HG03139 (cell line): ENCODE results near the gene DDX10.
"Not testable (repeated sequence)": the region's sequence is repeated elsewhere in the genome, so short reads cannot be mapped to it uniquely, and the experiment has no call there.

ENCODE experiments used
- ATAC-seq: cut with Tn5 transposase; IDR thresholded peaks from one replicate; pipeline ENCODE4 v1.9.1; 2021; ENCODE audit not compliant: unreplicated experiment

The DDX10 gene

GRCh38 chr11:108664730-108665525 lies at the start of gene DDX10:
Gene DDX10, plus strand, starts transcription at chr11:108665069. Its CDS starts 85 bp downstream, at chr11:108665154.
- peak; percentile 76 for ATAC-seq

GRCh38 chr11:108616549-108616948 lies 48.3 kb upstream of the DDX10 start:
- ATAC-seq: no peak

- no peak for ATAC-seq
Observed at GRCh38 chr11:108617055-108617454, 47.8 kb upstream of the DDX10 start.

- no peak for ATAC-seq
Observed at GRCh38 chr11:108618529-108618928, 46.3 kb upstream of the DDX10 start.

GRCh38 chr11:108620958-108621772 lies 43.7 kb upstream of the DDX10 start:
- peak; percentile 85 for ATAC-seq

GRCh38 chr11:108622341-108622740 lies 42.5 kb upstream of the DDX10 start:
- ATAC-seq: no peak

GRCh38 chr11:108624196-108624925 lies 40.5 kb upstream of the DDX10 start:
- ATAC-seq: no peak

GRCh38 chr11:108628326-108628725 lies 36.5 kb upstream of the DDX10 start:
- ATAC-seq: no peak

- ATAC-seq: no peak
Observed at GRCh38 chr11:108628812-108629211, 36.1 kb upstream of the DDX10 start.

GRCh38 chr11:108629274-108629673 lies 35.6 kb upstream of the DDX10 start:
- ATAC-seq: no peak

- no peak for ATAC-seq
Observed at GRCh38 chr11:108632041-108632704, 32.7 kb upstream of the DDX10 start.

- no peak for ATAC-seq
Observed at GRCh38 chr11:108635106-108635505, 29.8 kb upstream of the DDX10 start.

- no peak for ATAC-seq
Observed at GRCh38 chr11:108636222-108636621, 28.6 kb upstream of the DDX10 start.

- no peak for ATAC-seq
Observed at GRCh38 chr11:108639146-108639545, 25.7 kb upstream of the DDX10 start.

- ATAC-seq: not testable (repeated sequence)
Observed at GRCh38 chr11:108641752-108642151, 23.1 kb upstream of the DDX10 start.

GRCh38 chr11:108643974-108644373 lies 20.9 kb upstream of the DDX10 start:
- ATAC-seq: no peak

GRCh38 chr11:108645970-108646369 lies 18.9 kb upstream of the DDX10 start:
- ATAC-seq: no peak

- no peak for ATAC-seq
Observed at GRCh38 chr11:108647387-108647700, 17.5 kb upstream of the DDX10 start.

GRCh38 chr11:108647701-108648527 lies 17.0 kb upstream of the DDX10 start:
- peak; percentile 90 for ATAC-seq

- no peak for ATAC-seq
Observed at GRCh38 chr11:108648528-108648885, 16.4 kb upstream of the DDX10 start.
